ENCODE results near the gene LRP1B. TPM values are rescaled to one million over a fixed set of nuclear protein-coding genes. Genes with fewer than 3 reads are reported as not detected.

The LRP1B gene
- polyA plus RNA-seq, 1 donor from 2014 or later = 12.7 TPM

DNA sequence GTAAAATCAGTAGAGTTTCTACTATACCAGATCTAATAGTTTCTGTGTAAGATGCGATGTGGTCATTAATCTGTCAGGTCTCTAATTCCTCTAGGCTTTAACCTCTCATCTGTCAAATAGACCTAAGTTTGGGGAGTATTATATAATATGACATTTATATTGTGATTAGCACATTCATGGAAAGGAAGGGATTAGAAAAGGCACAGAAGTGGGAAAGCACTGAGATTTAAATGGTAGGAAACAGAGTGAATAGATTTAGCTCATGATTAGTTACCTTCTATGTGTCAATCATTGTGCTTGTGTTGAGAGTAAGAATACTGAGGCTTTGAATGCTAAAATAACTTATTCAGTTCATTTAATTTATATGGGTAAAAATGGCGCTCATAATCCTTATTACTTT lies 118.0 kb downstream of the LRP1B start:
- Histone ChIP-seq H3K36me3 (ENCODE audit: insufficient read depth, low read length) (no peaks in the 10 kb centered on the region), H3K9ac (ENCODE audit: low read length) (no peak overlapping the region), H3K79me2 (replicated peaks; ENCODE audit: insufficient read depth, low read length) (no peaks in the 10 kb centered on the region), H2AFZ (ENCODE audit: low read depth, low read length) (no peak overlapping the region), H3K4me3 (ENCODE audit: low read length) (no peak overlapping the region), H3K4me2 (ENCODE audit: low read length) (no peak overlapping the region), H3K9me3 (ENCODE audit: low read length) (no peaks in the 10 kb centered on the region), H3K27ac (ENCODE audit: low read length) (no peak overlapping the region), H4K20me1 (ENCODE audit: insufficient read depth) (no peaks in the 10 kb centered on the region), H3F3A (ENCODE audit: insufficient read depth, low read length, poor library complexity, severe bottlenecking) (no peaks in the 10 kb centered on the region), H3K27me3 (ENCODE audit: insufficient read depth, low read depth, low read length) (no peaks in the 10 kb centered on the region), H3K9me2 (ENCODE audit: insufficient read depth, low read length) (no peaks in the 10 kb centered on the region)
- TF ChIP-seq MXI1 (conservative IDR thresholded peaks at IDR 0.05; ENCODE audit: poor library complexity, severe bottlenecking) (no peak), REST (IDR thresholded peaks at IDR 0.05; ENCODE audit: borderline replicate concordance) (peak; percentile 80), EP300 (conservative IDR thresholded peaks at IDR 0.05; ENCODE audit: poor library complexity, severe bottlenecking) (peak; percentile 61)
- TF ChIP-seq, protein P1, sequence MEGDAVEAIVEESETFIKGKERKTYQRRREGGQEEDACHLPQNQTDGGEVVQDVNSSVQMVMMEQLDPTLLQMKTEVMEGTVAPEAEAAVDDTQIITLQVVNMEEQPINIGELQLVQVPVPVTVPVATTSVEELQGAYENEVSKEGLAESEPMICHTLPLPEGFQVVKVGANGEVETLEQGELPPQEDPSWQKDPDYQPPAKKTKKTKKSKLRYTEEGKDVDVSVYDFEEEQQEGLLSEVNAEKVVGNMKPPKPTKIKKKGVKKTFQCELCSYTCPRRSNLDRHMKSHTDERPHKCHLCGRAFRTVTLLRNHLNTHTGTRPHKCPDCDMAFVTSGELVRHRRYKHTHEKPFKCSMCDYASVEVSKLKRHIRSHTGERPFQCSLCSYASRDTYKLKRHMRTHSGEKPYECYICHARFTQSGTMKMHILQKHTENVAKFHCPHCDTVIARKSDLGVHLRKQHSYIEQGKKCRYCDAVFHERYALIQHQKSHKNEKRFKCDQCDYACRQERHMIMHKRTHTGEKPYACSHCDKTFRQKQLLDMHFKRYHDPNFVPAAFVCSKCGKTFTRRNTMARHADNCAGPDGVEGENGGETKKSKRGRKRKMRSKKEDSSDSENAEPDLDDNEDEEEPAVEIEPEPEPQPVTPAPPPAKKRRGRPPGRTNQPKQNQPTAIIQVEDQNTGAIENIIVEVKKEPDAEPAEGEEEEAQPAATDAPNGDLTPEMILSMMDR (IDR thresholded peaks at IDR 0.05; ENCODE audit: poor library complexity, severe bottlenecking) = no peak

DNA sequence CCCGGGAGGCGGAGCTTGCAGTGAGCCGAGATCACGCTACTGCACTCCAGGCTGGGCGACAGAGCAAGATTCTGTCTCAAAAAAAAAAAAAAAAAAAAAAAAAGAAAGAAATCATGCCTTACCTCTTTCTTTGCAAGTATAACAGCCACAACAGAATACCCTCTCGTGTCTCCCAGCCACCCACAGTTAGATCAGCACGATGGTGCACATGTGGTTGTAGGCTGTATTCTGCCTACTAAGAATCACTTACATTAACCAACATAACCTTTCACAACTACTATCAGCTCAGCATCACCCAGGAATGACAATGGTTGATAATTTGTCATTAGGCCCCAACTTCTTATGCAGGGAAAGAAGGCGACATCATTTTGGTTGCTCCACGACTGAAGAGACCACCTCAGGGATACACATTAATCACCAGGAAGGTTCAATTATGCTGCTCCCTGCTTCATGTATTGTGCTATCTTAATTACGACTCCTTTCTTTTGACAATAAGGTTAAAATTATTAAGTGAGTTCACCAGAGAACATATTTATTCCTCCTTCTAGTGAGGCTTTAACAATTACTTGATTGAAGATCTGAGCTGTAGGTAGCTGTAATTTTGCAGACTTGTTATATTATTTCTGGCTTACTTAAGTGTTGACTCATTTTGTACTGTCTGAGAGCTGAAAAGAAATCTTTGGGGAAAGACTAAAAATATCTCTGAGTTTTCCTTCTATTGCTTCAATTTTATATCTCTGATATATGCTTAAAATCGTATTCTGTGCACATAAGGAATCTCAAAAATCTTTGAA lies 120.1 kb downstream of the LRP1B start:
- Histone ChIP-seq H3K27me3 (ENCODE audit: insufficient read depth, low read depth, low read length) (no peaks in the 10 kb centered on the region), H4K20me1 (ENCODE audit: insufficient read depth) (no peaks in the 10 kb centered on the region), H3K4me3 (ENCODE audit: low read length) (no peak overlapping the region), H2AFZ (ENCODE audit: low read depth, low read length) (no peak overlapping the region), H3K9me2 (ENCODE audit: insufficient read depth, low read length) (no peaks in the 10 kb centered on the region), H3K9ac (ENCODE audit: low read length) (no peak overlapping the region), H3K79me2 (replicated peaks; ENCODE audit: insufficient read depth, low read length) (no peaks in the 10 kb centered on the region), H3K27ac (ENCODE audit: low read length) (no peak overlapping the region), H3F3A (ENCODE audit: insufficient read depth, low read length, poor library complexity, severe bottlenecking) (no peaks in the 10 kb centered on the region), H3K9me3 (ENCODE audit: low read length) (no peaks in the 10 kb centered on the region), H3K4me2 (ENCODE audit: low read length) (no peak overlapping the region), H3K36me3 (ENCODE audit: insufficient read depth, low read length) (no peaks in the 10 kb centered on the region)
- no peak for TF ChIP-seq SMC3 (conservative IDR thresholded peaks at IDR 0.05; ENCODE audit: poor library complexity)
- TF ChIP-seq TAF1 (IDR thresholded peaks at IDR 0.05; ENCODE audit: low read depth) = no peak
- no peak for TF ChIP-seq EP300 (conservative IDR thresholded peaks at IDR 0.05; ENCODE audit: poor library complexity, severe bottlenecking)
- TF ChIP-seq MXI1 (conservative IDR thresholded peaks at IDR 0.05; ENCODE audit: poor library complexity, severe bottlenecking) = no peak
- TF ChIP-seq EZH2 (IDR thresholded peaks at IDR 0.05; ENCODE audit: borderline replicate concordance, insufficient read depth, low read length, poor library complexity, severe bottlenecking) = no peak
- TF ChIP-seq, protein P1 (IDR thresholded peaks at IDR 0.05; ENCODE audit: poor library complexity, severe bottlenecking) = no peak
- TF ChIP-seq RAD21 (conservative IDR thresholded peaks at IDR 0.05) = no peak
- TF ChIP-seq REST (IDR thresholded peaks at IDR 0.05; ENCODE audit: borderline replicate concordance) = no peak
- TF ChIP-seq POLR2AphosphoS5 (IDR thresholded peaks at IDR 0.05) = no peak

Measured in neural cell (in vitro differentiated cells).